HG03432 (cell line): ENCODE data around the gene ACTG2.
"Not testable (repeated sequence)": the region's sequence is repeated elsewhere in the genome, so short reads cannot be mapped to it uniquely, and the experiment has no call there.

Experiments used
- ATAC-seq: cut with Tn5 transposase; IDR thresholded peaks from one replicate; pipeline ENCODE4 v1.9.1; 2021; ENCODE audit warnings: mild to moderate bottlenecking, moderate library complexity; ENCODE audit not compliant: unreplicated experiment

The ACTG2 gene

DNA sequence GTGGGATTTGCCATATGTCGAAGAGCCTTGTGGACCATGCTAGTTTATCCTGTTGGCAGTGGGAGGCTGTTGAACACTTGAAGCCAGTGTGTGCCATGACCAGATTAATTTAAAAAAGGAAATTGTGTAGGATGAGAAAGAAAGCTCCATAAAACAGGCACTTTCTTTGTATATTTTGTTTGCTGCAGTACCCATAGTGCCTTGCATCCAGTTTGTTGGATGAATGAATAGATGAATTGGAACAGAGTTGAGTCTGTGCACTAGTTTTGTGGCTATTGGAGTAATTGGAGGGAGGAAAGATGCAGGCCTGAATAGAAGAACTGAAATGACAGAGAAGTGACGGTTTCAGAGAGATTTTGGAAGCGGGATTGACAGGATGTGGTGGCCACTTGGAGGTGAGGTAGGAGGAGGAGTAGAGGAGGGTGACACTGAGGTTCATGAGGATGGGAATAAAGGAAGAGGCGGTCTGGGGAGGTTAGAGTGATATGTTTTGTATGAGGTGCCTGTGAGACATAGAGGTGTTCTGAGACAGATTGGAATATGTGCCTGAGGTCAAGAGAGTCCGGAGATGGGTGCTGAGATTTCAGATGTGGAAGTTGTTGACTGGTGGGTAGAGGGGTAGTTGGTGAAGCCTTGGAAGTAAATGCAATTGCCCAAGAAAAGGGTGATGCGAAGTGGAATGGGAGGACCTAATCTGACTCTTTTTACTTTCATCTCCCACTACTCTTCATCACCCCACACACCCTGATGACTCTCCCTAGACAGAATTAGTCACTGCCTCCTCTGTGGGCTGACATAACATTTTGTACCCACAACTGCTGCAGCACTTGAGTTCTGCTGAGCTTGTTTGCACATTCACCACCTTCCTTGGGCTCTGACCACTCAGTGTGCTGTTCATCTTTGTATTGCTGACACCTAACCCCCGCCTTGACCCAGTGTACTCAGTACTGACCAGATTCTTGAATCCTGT is 39.0 kb downstream of the ACTG2 start:
- ATAC-seq: no peak

DNA sequence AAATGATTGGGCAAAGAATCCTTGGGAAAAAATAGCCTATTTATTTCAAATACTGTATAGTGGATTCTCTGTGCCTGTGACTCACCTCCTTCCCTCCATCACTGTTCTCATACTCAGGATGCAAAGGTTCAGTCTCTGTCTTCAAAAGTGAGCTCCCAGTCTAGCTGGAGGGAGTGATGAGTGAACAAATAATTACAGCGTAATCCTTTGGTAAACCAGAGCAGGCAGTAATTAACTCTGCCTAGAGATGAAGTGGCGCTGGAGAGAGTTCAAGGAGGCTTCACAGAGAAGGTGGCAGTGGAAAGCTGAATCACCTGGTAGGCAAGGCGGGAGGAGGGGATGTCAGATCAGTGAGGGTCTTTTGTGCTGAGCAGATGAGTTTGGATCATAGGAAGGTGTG is 40.4 kb downstream of the ACTG2 start:
- ATAC-seq: no peak

DNA sequence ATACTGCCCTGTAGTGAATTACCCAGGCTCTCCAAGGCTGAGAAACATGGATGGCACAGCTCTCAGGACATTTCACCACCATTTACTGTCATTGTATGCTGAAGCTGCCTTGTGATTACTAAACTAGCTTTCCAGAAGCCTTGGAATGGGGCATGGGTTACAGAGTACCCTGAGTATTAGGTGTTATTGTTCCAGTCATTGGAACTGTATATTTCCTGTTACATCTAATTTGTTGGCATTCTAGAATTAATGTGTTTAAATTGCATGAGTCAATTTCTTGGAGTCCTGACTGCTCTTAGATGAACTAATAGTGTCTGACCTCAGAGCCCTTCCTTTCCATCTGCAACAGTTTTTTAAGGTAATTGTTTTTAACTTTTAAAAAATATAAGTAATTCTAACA is 42.8 kb downstream of the ACTG2 start:
- ATAC-seq: no peak

DNA sequence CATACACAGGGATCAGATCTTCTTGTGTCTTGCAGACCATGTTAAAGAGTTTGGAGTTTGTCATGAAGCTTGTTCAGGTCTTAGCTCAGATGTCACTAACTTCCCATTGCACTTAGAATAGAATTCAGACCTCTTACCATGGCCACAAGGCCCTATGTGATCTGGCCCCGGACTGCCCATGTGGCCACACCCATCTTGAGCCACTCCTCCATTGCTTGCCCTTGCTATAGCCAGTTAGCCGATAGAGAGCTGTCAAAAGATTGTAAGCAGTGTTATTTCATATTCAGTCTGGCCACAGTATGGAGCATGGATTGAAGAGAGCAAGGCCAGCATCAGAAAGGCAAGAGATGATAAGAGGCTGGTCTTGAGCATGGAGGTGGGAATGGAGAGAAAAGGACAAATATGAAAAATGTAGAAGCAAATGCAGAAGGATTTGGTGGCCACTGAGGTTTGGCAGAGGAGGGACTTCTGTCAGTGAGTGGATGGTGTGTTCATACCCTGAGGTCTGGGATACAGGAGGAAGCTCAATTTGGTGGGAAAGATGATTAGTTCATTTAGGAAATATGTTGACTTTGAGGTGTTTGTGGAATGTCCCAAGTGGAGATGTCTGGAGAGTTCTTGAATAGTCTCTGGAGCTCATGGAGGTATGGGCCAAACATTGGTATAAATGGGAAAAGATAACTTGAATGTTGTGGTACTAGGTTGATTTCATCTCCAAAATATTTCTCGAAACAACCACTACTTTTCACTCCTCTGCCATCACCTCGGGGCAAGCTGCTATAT is 44.5 kb downstream of the ACTG2 start:
- ATAC-seq: no peak

DNA sequence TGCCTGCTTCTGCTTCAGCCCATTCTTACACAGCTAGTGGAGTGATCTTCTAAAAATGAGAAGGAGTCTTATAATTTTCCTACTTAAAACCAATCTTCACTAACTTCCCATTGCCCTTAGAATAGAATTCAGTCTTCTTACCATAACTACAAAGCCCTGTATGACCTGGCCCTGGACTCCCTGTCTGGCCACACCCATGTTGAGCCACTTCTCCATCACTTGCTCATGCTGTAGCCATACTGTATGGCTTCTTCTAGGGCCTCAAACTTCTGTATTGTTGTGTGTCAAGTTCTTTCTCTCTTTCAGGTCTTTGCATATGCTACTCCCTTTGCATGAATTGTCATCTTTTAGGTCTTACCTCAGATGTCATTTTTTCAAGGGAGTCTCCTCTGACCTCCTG is 45.1 kb downstream of the ACTG2 start:
- no peak for ATAC-seq

DNA sequence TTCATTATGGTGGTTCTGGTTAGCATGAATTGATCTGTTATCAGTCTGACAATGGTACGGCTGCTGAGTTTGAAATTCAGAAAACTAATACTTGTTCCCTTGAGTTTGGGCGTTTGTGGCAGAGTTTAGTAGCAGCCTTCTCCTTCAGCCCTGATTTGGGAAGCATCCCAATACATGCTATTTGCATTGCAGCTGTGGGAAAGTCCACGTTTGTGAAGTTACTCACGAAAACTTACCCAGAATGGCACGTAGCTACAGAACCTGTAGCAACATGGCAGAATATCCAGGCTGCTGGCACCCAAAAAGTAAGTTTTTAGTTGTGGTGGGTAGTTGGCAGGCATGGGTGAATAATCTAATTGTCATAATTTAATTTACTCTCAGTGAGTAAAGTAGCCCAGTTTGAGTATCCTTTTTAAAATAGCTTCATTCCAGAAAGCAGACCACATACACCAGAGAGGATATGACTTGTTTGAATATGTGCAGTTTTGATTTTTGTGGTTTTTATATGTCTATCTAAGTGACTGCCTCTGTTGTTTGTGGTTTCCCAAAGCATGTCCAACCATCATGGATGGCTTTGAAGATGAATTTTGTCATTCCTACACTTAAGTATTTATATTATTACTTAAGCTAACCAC is 46.0 kb downstream of the ACTG2 start:
- no peak for ATAC-seq

DNA sequence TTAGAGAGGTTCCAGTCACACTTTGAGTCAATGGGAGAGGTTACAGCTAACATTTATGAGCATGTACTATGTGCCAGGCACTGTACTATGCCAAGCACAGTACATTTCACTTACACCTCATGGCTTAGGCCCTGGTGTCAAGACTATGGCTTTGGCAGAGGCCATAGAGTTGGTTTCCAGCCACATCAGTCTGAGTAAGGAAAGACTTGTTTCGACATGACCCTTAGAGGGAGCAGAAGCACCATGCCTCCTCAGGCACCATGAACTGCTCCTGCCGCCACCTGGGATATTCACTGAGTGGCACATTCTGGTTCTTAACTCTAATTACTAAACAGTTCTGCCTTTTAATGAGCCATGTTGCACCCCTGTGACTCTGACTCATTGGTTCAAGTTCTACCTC is 46.6 kb downstream of the ACTG2 start:
- ATAC-seq: no peak

DNA sequence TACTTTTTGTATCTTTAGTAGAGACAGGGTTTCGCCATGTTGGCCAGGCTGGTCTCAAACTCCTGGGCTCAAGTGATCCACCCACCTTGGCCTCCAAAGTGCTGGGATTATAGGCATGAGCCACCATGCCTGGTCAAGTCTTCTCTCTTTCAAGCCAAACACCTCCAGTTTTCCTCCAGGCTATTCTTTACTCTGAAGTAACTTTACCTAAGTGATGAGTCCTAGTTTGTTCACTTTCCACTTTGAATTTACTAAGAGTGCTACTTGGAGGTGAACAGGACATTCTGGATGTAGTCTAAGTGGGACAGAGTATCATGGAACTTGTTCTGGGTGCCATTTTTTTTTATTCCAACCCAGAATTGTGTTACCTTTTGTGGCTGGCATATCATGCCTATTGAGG is 47.3 kb downstream of the ACTG2 start:
- ATAC-seq: not testable (repeated sequence)

DNA sequence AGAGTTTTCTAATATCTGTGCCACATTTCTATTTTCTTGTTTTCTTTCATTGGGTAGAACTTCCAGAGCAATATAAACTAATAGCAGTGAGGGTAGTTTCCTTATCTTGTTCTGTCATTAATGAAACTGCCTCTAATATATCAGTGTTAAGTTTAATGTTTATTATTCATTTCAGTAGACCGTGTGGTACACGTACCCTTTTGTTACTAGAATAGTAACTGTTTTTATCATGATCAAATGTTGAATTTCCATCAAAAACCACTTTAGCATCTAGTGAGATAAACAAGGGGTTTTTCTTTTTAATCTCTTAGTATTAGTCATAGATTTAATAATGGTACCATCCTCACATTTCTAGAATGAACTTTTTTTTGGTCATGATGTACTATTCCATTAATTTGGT is 49.9 kb downstream of the ACTG2 start:
- ATAC-seq: no peak

DNA sequence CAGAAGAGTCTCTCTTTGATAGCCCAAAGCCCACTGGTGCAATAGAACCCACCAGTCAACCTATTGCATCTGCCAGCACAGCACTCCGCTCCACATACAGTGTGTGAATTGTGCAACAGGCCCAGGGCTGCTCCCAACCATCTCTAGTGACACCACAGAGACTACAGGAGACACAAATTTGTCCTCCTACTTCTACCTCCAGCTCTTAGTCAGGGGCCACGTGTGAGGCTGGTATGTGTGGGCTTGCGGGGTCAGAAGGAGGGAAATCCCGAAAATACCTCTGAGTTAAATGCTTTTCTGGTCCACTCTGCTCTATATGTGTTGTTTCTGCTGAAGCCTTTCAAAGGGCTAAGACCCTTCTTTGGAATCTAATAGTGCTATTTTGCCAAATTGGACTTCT is 51.9 kb downstream of the ACTG2 start:
- ATAC-seq: peak; percentile 50

DNA sequence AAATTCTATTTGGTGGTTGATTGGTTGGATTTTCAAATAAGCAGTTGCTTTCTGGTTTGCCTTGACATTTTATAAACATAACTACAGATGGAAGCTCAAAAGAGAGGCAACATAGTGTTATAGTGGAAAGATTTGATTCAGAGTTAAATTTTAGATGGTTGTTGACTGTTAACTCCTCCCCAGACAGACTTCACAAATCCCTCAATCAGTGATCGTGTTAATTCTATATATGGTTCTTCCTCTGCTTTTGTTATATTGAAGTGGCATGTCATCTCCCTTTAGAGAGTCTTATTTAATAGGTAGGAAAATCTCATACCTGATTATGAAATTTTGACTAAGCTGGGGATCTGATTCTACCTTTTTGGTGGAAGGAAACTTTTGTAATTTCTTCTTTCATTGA is 53.4 kb downstream of the ACTG2 start:
- no peak for ATAC-seq

DNA sequence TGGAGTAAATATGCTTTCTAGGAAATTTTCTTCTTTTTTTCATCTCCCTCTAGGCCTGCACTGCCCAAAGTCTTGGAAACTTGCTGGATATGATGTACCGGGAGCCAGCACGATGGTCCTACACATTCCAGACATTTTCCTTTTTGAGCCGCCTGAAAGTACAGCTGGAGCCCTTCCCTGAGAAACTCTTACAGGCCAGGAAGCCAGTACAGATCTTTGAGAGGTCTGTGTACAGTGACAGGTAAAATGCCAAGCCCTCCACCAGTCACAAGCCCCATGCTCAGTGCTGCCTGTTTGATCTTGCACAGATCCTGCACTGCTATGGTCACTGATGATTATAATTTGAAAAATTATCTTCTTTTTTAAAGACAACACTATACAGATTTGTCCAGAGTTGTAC is 53.9 kb downstream of the ACTG2 start:
- no peak for ATAC-seq

DNA sequence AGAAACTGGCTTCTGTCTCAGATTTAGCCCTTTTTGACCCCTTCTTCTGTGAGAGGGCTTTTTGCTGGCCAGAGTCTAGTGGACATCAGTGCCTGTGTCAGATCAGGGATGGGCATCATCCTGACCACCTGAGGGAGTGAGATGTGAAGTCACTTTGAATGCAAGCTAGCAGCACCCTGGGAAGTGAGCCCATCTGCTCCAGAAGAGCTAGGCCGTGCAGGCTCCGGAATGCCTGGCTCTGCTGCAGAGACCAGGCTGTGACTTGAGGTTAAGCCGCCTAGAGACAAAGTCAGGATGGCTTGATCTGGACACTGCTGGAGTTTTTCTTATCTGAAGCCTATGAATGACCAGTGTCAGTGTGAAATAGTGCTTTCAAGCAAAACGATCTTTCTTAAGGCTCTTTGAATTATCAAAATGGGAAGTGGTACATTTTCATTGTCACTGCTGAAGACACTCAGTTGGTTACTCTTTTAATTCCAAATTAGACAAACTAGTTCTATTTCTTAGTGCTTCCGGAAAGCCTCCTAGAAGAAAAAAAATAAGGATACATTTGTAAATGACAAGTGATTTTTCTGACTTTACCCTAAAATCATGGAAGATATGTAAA is 54.7 kb downstream of the ACTG2 start:
- ATAC-seq: no peak

DNA sequence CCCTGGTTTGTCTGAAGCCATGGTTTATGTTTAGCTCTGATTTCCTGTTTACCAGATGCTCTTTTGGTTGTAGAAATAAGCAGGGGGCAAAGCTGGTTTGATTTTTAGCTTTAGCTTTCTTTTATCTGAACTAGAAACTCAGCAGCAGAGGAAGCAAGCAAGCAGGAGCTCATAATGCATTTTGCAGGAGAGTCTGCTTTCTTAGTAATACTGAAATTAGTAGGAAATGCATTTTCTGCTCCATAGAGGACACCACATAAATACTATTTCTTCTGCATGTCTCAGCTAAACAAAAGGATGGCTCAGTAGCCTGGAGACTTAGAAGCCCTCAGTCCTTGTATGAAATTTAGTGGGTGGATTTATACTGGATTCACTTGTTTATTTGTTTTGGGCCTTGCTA is 57.0 kb downstream of the ACTG2 start:
- ATAC-seq: no peak

DNA sequence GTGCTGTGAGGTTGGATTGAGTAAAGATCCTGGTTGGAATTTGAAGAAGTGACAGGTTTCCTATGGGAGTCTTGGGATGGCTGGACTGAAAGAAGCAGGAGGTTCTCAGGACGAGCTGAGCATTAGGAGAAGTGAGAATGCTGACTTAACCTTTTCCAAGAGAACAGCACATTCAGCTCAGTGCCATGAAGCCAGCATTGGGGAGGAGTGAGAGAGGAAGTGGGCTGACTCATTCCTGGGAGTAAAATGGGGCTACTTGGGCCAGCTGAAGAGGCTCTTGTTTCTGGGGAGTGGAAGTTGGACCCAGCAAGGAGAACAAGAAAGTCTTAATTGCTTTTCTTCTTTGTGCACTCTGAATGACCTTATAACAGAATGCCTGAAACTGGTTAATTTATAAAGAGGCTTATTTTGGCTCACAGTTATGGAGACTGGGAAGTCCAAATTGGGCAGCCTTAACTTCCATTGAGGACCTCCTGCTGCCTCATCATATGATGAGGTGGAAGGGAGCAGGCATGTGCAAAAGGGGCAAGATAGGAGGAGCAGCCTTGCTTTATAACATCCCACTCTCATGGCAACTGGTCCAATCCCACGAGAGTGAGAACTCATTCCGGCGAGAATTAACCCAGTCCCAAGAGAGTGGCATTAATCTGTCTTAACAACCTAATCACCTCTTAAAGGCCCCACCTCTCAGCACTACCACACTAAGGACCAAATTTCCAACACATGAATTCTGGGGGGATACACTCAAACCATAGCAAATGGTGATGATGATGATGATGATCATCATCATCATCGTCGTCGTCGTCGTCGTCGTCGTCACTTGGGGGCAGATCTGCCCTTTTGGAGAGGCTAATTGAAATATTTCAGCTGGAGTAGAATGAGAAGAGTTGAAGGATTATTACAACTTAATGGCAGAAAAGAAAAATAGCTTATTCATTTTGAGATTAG is 60.0 kb downstream of the ACTG2 start:
- no peak for ATAC-seq

DNA sequence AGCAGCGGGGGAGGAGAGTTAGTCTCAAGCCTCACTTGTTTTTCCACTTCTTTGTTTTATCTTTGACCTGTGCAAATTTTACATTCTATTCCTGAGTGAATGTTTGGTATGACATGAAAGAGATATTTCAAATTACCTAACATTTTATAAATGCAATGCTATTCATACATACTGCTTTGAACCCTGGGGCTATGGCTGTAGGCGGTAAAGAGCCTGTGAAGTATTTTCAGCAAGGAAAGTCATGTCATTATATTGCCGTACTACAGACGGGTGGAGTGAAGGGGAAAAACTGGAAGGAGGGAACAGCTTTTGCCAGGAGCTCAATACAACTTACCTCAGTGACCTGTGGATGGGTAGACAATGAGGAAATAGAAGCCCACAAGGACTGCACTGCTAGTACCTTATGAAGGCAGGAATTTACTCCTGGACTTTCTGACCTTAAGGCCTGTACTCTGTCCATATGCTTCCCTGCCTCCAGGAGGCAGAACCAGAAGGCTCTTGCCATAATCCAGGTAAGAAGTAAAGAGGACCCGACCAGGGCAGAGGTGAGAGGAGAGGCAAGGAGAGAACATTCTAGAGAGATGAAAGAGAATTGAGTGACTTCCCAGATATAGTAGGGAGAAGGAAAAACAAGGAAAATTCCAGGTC is 63.5 kb downstream of the ACTG2 start:
- no peak for ATAC-seq

DNA sequence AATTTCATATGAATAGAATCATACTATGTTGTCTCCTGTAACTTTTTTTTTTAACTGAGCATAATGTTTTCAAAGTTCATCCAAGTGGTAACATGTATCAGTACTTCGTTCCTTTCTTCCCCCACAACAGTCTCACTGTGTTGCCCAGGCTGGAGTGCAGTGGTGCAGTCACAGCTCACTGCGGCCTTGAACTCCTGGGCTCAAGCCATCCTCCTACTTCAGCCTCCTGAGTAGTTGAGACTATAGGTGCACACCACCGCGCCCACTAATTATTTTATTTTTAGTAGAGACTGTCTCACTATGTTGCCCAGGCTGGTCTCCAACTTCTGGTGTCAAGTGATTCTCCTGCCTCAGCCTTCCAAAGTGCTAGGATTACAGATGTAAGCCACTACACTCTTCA is 68.5 kb downstream of the ACTG2 start:
- ATAC-seq: no peak

DNA sequence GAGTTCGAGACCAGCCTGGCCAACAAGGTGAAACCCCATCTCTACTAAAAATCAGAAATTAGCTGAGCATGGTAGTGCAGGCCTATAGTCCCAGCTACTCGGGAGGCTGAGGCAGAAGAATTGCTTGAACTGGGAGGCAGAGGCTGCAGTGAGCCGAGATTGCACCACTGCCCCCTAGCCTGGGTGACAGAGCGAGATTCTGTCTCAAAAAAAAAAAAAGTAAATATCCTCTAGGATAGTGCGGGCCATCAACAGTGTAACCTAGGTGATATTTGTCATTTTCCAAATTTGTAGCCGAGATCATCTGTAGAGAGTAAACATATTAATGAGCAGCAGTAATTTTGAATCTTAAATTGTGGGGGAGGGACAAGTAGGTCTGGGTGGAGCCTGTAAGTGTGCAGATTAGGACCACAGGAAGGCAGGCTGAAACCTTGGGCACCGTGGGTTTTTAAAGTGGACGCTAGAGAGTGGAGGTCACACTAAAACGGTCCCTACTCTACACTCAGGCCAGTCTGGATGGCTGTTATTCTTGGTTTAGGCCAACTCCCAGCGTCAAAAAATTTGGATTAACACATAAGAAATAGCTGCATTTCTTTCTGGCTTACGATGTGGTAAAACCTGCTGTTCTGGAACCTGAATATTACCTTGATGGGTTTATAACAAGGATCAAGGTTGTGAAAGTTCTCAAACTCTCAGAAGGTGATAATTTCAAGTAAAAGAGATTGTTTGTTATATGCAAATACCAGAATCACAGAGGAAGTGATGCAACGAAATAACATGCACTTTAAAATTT is 69.2 kb downstream of the ACTG2 start:
- no peak for ATAC-seq

DNA sequence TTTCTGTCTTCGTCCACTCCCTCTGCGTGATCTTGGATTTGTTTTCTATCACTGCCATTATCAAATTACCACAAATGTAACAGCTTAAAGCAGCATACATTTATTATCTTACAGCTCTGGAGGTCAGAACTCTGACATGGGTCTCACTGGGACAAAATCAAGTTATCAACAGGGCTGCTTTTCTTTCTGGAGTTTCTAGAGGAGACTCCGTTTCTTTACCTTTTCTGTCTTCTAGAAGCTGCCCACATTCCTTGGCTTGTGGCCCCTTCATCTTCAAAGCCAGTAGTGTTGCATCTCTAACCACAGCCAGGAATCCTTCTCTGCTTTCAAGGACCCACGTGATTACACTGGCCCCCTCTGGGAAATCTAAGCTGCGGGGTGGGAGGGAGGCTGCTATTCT is 70.0 kb downstream of the ACTG2 start:
- ATAC-seq: no peak
